Stimulated activated CD4-positive, alpha-beta T cell treated with anti-CD3 and anti-CD28 coated beads, Interleukin-1b, Interleukin-23, amount 100 ng/mL, for 1 hour (primary cell): ENCODE data around the gene EXOC4.

ENCODE experiments used
- DNase-seq, 2 donors: peaks; one replicate each; pipeline ENCODE4 v3.0.0-alpha.2; 2020; ENCODE audit warnings: low read depth in 2 of 2

The EXOC4 gene

GRCh38 chr7:133703547-133703946 lies 450.7 kb downstream of the EXOC4 start:
- DNase-seq = no peak

GRCh38 chr7:133704453-133704852 lies 451.6 kb downstream of the EXOC4 start:
- no peak for DNase-seq

GRCh38 chr7:133705596-133705995 lies 452.7 kb downstream of the EXOC4 start:
- no peak for DNase-seq

- no peak for DNase-seq
Observed at GRCh38 chr7:133706016-133706415, 453.1 kb downstream of the EXOC4 start.

- no peak for DNase-seq
Observed at GRCh38 chr7:133709036-133709880, 456.4 kb downstream of the EXOC4 start.

- no peak for DNase-seq
Observed at GRCh38 chr7:133712544-133712943, 459.7 kb downstream of the EXOC4 start.

- no peak for DNase-seq
Observed at GRCh38 chr7:133714654-133715053, 461.8 kb downstream of the EXOC4 start.

GRCh38 chr7:133718131-133718530 lies 465.3 kb downstream of the EXOC4 start:
- no peak for DNase-seq

- DNase-seq = no peak
Observed at GRCh38 chr7:133723044-133723443, 470.2 kb downstream of the EXOC4 start.

GRCh38 chr7:133724148-133724547 lies 471.3 kb downstream of the EXOC4 start:
- no peak for DNase-seq

GRCh38 chr7:133724694-133725093 lies 471.8 kb downstream of the EXOC4 start:
- no peak for DNase-seq

- no peak for DNase-seq
Observed at GRCh38 chr7:133727476-133728214, 474.8 kb downstream of the EXOC4 start.

- DNase-seq = no peak
Observed at GRCh38 chr7:133730360-133730759, 477.5 kb downstream of the EXOC4 start.

GRCh38 chr7:133733401-133733800 lies 480.5 kb downstream of the EXOC4 start:
- no peak for DNase-seq

GRCh38 chr7:133735222-133735621 lies 482.3 kb downstream of the EXOC4 start:
- no peak for DNase-seq

GRCh38 chr7:133739817-133740216 lies 486.9 kb downstream of the EXOC4 start:
- no peak for DNase-seq

GRCh38 chr7:133741078-133741477 lies 488.2 kb downstream of the EXOC4 start:
- no peak for DNase-seq

- DNase-seq = no peak
Observed at GRCh38 chr7:133741703-133742102, 488.8 kb downstream of the EXOC4 start.

GRCh38 chr7:133742709-133743538 lies 490.0 kb downstream of the EXOC4 start:
- DNase-seq = no peak

- no peak for DNase-seq
Observed at GRCh38 chr7:133744451-133744850, 491.6 kb downstream of the EXOC4 start.

GRCh38 chr7:133746305-133746704 lies 493.4 kb downstream of the EXOC4 start:
- DNase-seq = no peak

- no peak for DNase-seq
Observed at GRCh38 chr7:133746847-133747246, 494.0 kb downstream of the EXOC4 start.
